SU-DHL-6 (cell line): ENCODE results near the gene CLNS1A.

Experiments
- EZH2phosphoT487 ChIP-seq: fragments of 200-600 bp; sonication (generic), shearing (Covaris generic); conservative IDR thresholded peaks from 2 replicates; pipeline ENCODE4 v1.6.1; 2018; ENCODE audit warnings: mild to moderate bottlenecking, antibody characterized with exemption, low read length, moderate library complexity, mixed read lengths
- TF ChIP-seq, protein P1 (sequence below): fragments of 200-600 bp; sonication (generic); IDR thresholded peaks from one replicate; pipeline ENCODE4 v1.5.1; 2017; ENCODE audit warnings: antibody characterized with exemption, mild to moderate bottlenecking, low read length, moderate library complexity; ENCODE audit not compliant: insufficient read depth, poor library complexity, severe bottlenecking

DNA sequence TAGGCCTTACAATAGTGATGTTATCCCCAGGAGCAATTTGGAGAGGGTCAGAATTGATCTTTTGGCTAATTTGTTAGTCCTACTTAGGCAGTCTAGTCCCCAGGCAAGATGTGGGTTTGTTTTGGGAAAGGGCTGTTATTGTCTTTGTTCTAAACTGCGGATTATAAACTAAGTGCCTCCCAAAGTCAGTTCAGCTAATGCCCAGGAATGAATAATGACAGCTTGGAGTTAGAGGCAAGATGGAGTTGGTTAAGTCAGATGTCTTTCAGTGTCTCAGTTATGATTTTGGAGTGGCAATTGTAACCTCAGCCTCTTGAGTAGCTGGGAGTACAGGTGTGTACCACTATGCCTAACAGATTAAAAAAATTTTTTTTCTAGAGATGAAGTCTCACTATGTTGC, 7.3 kb upstream of the CLNS1A start:
- TF ChIP-seq, protein P1, sequence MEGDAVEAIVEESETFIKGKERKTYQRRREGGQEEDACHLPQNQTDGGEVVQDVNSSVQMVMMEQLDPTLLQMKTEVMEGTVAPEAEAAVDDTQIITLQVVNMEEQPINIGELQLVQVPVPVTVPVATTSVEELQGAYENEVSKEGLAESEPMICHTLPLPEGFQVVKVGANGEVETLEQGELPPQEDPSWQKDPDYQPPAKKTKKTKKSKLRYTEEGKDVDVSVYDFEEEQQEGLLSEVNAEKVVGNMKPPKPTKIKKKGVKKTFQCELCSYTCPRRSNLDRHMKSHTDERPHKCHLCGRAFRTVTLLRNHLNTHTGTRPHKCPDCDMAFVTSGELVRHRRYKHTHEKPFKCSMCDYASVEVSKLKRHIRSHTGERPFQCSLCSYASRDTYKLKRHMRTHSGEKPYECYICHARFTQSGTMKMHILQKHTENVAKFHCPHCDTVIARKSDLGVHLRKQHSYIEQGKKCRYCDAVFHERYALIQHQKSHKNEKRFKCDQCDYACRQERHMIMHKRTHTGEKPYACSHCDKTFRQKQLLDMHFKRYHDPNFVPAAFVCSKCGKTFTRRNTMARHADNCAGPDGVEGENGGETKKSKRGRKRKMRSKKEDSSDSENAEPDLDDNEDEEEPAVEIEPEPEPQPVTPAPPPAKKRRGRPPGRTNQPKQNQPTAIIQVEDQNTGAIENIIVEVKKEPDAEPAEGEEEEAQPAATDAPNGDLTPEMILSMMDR, result no peak
- no peak for TF ChIP-seq EZH2phosphoT487
